ENCODE data around the gene RPP30.

The RPP30 gene

DNA sequence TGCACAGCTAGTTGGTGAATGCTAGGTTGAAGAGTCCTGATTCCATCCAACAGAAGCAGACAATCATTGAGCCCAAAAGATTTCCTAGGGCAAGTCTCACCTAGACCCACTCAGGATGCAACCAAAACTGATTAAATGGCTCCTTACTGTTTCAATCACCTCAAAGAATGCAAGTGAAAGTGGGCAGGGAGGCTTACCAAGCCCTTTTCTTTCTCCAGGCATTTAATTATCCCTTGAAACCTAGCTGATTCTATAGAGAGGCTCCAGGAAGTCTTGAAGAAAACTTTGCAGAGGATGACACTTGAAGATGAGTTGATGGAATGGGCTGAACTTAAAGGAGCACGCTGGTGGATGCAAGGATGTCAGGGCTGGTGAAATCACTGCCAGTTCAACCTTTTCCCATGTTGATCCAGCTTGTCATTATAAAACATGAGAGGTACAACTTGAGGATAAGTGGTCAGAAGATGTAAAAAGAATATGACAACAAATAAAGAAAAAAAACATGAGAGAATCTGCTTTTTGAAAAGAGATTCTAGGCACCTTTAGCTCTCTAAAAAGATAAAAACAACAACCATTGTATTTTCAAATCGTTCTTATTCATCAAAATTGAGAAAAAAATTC lies 51.4 kb downstream of the RPP30 start:
- TF ChIP-seq, protein P1, sequence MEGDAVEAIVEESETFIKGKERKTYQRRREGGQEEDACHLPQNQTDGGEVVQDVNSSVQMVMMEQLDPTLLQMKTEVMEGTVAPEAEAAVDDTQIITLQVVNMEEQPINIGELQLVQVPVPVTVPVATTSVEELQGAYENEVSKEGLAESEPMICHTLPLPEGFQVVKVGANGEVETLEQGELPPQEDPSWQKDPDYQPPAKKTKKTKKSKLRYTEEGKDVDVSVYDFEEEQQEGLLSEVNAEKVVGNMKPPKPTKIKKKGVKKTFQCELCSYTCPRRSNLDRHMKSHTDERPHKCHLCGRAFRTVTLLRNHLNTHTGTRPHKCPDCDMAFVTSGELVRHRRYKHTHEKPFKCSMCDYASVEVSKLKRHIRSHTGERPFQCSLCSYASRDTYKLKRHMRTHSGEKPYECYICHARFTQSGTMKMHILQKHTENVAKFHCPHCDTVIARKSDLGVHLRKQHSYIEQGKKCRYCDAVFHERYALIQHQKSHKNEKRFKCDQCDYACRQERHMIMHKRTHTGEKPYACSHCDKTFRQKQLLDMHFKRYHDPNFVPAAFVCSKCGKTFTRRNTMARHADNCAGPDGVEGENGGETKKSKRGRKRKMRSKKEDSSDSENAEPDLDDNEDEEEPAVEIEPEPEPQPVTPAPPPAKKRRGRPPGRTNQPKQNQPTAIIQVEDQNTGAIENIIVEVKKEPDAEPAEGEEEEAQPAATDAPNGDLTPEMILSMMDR (IDR thresholded peaks at IDR 0.05; ENCODE audit: low read depth, low read length, missing control alignments), result no peak
- DNase-seq (ENCODE audit: low read depth), result no peak
- H3K4me3 ChIP-seq (ENCODE audit: low read depth, low read length), result no peak overlapping the region

DNA sequence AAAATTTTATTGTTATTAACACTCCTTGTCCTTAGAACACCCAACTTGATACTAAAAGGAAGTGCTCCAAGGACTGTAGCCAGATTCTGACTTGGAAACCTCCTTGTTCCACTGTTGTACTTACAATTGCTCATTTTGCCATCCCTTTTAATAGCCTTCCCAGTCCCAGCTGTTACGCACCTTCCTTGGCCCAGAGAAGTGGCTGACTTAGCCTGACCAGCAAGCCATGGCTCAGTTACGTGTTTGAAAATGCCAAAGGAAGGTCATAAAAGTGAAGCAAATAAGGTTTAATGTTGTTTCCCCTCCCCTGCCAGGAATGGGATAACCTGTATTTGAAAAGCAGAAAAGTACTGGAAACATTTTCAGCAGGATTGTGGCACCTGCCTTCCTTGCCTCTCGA lies 52.8 kb downstream of the RPP30 start:
- DNase-seq (ENCODE audit: low read depth), result no peak
- TF ChIP-seq, protein P1 (IDR thresholded peaks at IDR 0.05; ENCODE audit: low read depth, low read length, missing control alignments), result no peak
- no peak overlapping the region for H3K4me3 ChIP-seq (ENCODE audit: low read depth, low read length)

DNA sequence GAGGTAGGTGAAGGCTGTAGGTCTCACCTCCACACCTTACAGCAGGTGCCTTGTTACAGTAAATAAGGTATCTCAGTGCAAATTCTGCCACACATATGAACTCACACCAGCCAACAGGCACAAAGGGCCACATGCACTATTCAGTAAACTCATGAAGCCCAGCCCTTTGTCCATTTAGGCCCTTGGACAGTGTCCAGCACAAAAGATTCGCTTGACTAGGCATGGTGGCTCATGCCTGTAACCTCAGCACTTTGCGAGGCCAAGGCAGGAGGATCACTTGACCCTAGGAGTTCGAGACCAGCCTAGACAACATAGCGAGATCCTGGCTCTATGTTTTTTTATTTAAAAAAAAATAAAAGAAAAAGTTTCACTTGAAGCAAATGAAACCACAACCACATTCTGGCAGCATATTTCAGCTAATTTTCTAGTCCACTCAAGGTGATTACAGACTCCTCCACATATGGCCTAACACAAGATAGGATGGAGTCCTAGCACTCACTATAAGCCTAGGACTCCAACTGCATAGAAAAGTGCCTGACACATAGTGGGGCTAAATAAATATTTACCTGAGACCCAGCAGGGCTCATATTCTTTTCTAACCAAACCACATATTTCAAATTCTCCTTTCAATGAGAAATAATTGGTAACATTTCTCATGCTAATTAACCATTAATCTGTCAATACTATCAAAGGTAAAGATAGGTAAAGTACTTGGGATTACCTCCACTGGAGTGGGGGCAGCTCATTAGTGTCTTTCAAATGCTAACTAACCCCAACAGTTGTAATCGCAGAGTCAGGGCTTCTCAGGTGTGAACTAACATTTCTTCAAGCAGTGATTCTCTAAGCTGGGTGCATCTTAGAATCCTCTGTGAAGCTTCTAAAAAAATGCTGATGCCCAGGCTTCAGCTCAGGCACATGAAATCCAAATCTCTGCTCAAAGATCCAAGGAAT lies 53.6 kb downstream of the RPP30 start:
- no peak for DNase-seq (ENCODE audit: low read depth)
- TF ChIP-seq, protein P1 (IDR thresholded peaks at IDR 0.05; ENCODE audit: low read depth, low read length, missing control alignments), result no peak
- no peak overlapping the region for H3K4me3 ChIP-seq (ENCODE audit: low read depth, low read length)

DNA sequence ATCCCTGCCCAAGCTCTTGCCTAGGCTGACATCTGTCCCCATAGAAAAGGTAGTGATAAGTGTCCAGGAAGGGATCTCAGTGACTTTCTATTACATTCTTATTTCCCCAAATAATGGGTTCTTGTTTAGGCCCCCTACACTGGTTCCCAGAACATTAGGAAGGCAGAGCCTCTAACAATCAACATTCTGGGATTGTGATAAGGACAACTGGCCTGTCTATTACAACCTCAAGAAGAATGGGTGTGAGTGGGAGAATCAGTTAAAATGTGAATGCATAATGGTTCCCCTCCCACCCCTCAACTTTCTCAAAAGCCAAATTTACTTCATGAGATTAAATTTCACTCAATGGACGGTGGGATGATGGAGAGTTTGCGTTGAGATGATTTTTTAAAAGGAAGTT lies 55.5 kb downstream of the RPP30 start:
- no peak for DNase-seq (ENCODE audit: low read depth)
- TF ChIP-seq, protein P1 (IDR thresholded peaks at IDR 0.05; ENCODE audit: low read depth, low read length, missing control alignments), result no peak
- no peak overlapping the region for H3K4me3 ChIP-seq (ENCODE audit: low read depth, low read length)

DNA sequence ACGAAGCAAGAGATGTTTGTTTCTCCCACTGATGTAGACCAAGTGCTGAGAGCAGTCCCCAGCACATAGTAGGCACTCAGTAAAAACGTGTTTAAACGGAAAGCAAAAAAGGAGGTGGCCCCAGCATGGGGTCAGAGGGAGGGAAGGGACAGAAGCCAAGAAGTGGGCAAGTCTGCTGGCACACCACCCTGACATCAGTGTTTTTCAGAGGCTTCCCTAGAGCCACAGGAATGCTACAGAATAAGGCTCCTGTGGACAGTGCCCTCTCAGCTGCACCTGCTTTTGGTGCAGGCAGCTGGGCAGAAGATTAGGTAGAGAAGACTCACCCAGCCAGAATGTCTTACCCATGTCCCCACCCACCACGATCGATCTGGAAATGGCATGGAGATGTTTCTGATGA lies 57.4 kb downstream of the RPP30 start:
- no peak for DNase-seq (ENCODE audit: low read depth)
- TF ChIP-seq, protein P1 (IDR thresholded peaks at IDR 0.05; ENCODE audit: low read depth, low read length, missing control alignments), result no peak
- H3K4me3 ChIP-seq (ENCODE audit: low read depth, low read length), result no peak overlapping the region

DNA sequence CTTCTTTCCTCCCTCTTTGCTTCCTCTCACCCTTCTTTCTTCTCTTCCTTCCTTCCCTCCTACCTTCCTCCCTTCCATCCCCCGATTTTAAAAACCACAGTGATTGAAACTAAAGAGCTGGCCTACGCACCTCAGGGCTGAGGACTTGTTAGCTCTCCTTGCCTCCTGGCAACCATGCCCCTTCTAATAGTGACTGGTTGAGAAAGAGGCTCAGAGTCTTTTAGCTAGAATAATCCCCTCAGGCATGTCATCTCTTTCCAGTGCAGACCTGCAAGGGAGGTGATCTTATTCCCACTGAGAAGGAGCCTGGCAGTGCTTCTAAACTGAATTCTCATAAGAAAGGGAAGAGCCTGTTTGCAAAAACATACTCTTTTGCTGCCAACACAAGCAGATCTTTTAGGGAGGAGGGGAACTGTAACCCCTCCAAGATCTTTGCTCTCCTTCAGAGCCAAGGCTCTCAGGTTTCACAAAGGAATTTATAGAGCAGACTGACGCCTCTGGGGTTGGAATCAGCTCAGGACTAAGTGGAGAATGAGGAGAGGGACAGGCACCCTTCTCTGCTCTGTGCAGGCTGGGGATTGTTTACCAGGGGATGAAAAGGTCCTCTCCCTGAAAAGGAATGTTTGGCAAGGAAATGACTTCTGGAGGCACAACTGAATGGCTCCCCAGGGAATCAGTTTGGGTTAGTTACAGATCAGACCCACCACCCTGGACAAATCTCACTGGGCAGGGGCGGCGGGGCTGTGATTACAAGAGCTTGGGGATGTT lies 58.5 kb downstream of the RPP30 start:
- no peak for DNase-seq (ENCODE audit: low read depth)
- no peak overlapping the region for H3K4me3 ChIP-seq (ENCODE audit: low read depth, low read length)
- TF ChIP-seq, protein P1 (IDR thresholded peaks at IDR 0.05; ENCODE audit: low read depth, low read length, missing control alignments), result no peak
